ENCODE measurements around the gene PRKACB.
A peak's percentile ranks its signal among the peaks of the same experiment; 100 is the strongest.

PRKACB gene

DNA sequence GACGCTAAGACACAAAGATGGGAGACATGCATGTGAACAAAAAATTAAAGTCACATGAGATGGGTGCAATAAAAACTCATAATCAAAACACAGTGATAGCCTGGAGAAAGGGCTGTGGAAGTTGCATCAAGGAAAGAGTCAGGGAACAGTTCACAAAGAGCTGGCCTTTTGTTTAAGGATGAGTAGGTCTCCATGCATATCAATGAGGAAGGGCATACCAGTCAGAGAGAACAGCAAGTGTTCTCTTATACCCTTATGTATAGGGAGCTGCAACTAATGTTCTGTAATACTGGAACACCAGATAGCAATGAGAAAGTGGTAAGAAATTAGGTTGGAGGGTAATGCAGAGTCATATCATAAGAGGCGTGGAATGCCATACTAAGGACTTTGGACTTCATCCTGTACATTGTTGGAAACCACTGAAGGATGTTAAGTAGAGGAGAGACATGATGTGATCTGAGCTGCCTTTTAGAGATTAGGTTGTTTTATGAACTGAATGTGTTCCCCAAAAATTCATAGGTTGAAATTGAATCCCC lies 110.7 kb downstream of the PRKACB start:
- peaks cover 2% of the 10 kb centered on the region for H3K4me1 Mint-ChIP-seq
- H3K36me3 Mint-ChIP-seq: peaks cover 2% of the 10 kb centered on the region
- H3K9me3 Mint-ChIP-seq: peaks cover 8% of the 10 kb centered on the region
- no peak overlapping the region for H3K4me3 Mint-ChIP-seq
- no peaks in the 10 kb centered on the region for H3K27me3 Mint-ChIP-seq
- H3K27ac Mint-ChIP-seq: no peak overlapping the region
- DNase-seq (ENCODE audit: low spot score in 2 of 2) (no peak), ATAC-seq (ENCODE audit: low read depth) (no peak)

DNA sequence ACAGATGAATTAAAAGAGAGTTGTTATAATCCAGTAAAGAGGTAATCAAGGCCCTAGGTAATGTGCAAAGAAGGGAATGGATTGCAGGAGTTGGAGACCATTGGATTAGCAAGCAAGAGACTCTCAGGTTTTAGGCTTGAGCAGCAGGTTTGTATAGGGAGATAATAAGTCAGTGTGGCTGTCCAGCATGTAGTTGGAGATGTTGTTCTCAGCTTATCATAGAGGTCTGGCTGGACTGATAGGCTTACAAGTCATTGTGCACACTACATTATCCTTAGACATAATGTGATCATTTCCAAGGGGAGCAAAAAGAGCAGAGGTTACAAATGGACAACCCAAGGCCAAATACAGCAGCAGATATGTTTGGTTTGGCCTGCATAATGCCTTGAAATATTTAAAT lies 111.5 kb downstream of the PRKACB start:
- no peak for DNase-seq (ENCODE audit: low spot score in 2 of 2)
- peaks cover 2% of the 10 kb centered on the region for H3K4me1 Mint-ChIP-seq
- peaks cover 2% of the 10 kb centered on the region for H3K36me3 Mint-ChIP-seq
- no peak overlapping the region for H3K4me3 Mint-ChIP-seq
- no peaks in the 10 kb centered on the region for H3K27me3 Mint-ChIP-seq
- peaks cover 6% of the 10 kb centered on the region for H3K9me3 Mint-ChIP-seq
- ATAC-seq (ENCODE audit: low read depth): no peak
- no peak overlapping the region for H3K27ac Mint-ChIP-seq

DNA sequence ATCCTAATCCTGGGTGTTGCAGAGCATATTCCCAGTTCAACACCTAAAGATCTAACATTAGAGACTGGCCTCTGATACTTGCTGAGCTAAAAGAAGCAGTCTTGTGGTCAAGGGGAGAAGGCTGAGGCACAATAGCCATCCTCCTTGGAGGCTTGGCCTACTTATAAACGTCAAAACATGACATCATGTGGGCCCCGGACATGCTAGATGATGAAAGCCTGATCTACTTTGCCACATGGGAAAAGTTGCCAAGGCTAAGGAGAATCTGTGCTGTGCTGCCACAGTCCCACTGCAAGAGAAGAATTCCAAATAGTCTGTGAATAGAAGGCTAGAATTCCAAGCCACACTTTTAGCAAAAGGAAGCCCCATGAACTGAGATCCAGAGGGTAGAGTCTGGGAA lies 113.5 kb downstream of the PRKACB start:
- Mint-ChIP-seq H3K4me1 (peaks cover 2% of the 10 kb centered on the region), H3K36me3 (no peaks in the 10 kb centered on the region), H3K4me3 (no peak overlapping the region), H3K27me3 (no peaks in the 10 kb centered on the region), H3K27ac (no peak overlapping the region), H3K9me3 (no peaks in the 10 kb centered on the region)
- no peak for ATAC-seq (ENCODE audit: low read depth)
- no peak for DNase-seq (ENCODE audit: low spot score in 2 of 2)

DNA sequence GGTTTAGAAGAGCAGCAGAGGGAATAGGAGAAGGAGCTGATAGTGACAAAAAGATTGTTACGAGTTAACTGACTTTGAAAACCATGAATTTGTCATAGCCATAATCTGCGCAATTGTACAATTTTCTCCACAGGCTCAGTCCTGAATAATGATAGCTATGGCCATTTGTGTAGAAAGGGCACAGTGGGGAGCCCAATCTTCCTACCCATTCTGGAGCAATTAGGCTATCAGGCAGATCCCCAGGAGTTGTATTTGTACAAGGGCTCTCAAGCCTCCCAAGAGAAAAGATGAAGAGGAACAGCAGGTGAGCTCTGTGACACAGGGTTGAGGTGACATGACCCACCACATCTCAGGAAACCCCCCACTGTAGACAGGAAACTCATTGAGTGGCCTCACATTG lies 115.3 kb downstream of the PRKACB start:
- Mint-ChIP-seq H3K9me3 (no peaks in the 10 kb centered on the region), H3K4me1 (peaks cover 2% of the 10 kb centered on the region), H3K4me3 (no peak overlapping the region), H3K27me3 (no peaks in the 10 kb centered on the region), H3K36me3 (no peaks in the 10 kb centered on the region), H3K27ac (no peak overlapping the region)
- ATAC-seq (ENCODE audit: low read depth) (no peak), DNase-seq (ENCODE audit: low spot score in 2 of 2) (no peak)

DNA sequence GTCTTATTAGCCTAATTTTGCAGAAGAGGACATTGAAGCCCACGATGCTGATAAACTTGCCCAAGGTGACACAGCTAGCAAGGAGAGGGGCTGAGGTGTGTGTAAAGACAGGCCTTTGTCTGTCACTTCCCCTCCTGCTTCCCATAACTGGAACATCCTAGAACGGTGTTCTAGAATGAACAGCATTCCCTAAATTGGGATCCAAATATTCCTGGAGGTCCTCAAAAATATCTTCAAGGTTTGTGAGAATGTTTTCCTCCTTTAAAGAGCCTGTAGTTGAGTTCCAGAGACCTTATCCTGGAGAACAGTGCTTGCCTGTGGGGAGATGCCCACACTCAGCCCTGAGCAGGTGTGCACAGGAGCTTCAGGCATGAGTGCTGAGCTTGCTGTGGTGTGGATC lies 115.9 kb downstream of the PRKACB start:
- Mint-ChIP-seq H3K27me3 (no peaks in the 10 kb centered on the region), H3K36me3 (no peaks in the 10 kb centered on the region), H3K27ac (no peak overlapping the region), H3K9me3 (no peaks in the 10 kb centered on the region), H3K4me1 (peaks cover 2% of the 10 kb centered on the region), H3K4me3 (no peak overlapping the region)
- DNase-seq (ENCODE audit: low spot score in 2 of 2) (no peak), ATAC-seq (ENCODE audit: low read depth) (no peak)

DNA sequence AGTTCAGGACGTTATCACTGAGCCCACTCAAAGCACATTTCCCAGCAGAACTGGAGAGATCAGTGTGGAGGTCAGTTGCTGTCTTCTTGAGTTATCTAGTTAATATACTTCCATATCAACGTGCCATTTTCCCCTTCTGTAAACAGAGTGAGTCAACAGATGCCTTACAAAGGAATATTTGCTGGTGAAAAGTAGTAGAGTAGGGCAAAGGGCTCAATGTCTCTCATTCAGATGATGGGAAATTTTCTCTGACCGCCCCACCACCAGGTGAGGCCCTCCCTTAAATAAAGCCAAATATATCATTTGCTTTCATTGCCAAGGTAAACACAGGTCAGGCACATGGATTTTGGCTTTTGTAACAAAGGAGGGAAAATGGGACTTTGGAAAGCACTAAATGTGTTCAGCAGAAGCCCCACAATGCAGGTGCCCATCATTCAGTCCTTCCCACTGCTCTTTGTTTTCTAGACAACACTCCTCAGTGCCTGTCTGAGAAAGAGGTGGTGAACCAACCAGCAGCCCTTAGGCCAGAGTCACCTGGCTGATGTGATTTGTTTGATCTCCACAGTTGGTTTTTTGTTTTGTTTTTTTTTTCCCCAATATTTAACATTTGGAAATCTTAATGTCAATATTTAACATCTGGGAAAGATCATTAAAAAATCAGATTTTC lies 116.9 kb downstream of the PRKACB start:
- Mint-ChIP-seq H3K4me1 (peaks cover 2% of the 10 kb centered on the region), H3K4me3 (no peak overlapping the region), H3K36me3 (no peaks in the 10 kb centered on the region), H3K27ac (no peak overlapping the region), H3K27me3 (no peaks in the 10 kb centered on the region), H3K9me3 (no peaks in the 10 kb centered on the region)
- ATAC-seq (ENCODE audit: low read depth) (no peak), DNase-seq (ENCODE audit: low spot score in 2 of 2) (no peak)

DNA sequence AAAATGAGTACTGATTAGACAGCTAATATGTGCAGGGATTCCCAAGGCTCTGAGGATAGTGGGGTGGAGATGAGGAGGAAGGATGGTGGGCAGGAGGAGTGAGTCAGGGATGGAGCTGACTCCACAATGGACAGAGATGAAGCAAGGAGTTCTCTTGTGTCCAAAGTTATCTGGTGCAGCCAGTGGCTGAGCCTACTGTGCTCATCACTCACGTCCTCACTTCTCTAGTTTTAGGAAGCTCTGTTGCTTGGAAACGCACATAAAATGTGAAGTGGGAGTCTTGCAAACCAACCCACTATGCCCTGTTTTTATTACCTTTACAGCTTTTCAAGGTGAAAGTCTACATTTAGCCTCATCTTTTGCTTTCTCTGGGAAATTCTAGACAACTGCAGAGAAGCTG lies 120.9 kb downstream of the PRKACB start:
- no peak overlapping the region for H3K4me3 Mint-ChIP-seq
- H3K36me3 Mint-ChIP-seq: no peaks in the 10 kb centered on the region
- peaks cover 4% of the 10 kb centered on the region for H3K4me1 Mint-ChIP-seq
- no peak overlapping the region for H3K27ac Mint-ChIP-seq
- no peak for DNase-seq (ENCODE audit: low spot score in 2 of 2)
- H3K9me3 Mint-ChIP-seq: no peaks in the 10 kb centered on the region
- ATAC-seq (ENCODE audit: low read depth): no peak
- no peaks in the 10 kb centered on the region for H3K27me3 Mint-ChIP-seq

DNA sequence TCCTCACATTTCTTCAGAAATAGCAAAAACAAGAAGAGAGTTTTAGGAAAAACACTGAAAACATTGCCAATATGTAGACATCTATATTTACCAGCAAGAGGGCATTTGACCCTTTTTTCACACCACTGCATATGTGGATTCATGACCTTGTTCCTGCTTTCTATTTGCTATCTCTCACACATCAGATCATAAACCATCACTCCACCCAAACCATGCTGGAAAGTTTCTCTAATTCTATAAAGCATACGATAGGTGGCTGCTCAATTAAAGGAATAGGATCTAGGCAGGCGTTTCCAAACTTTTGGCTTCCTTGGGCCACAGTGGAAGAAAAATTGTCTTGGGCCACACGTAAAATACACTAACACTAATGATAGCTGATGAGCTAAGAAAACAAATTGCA lies 121.8 kb downstream of the PRKACB start:
- Mint-ChIP-seq H3K4me3 (no peak overlapping the region), H3K4me1 (peaks cover 7% of the 10 kb centered on the region), H3K27me3 (no peaks in the 10 kb centered on the region), H3K9me3 (no peaks in the 10 kb centered on the region), H3K36me3 (no peaks in the 10 kb centered on the region), H3K27ac (no peak overlapping the region)
- ATAC-seq (ENCODE audit: low read depth) (no peak), DNase-seq (ENCODE audit: low spot score in 2 of 2) (no peak)

DNA sequence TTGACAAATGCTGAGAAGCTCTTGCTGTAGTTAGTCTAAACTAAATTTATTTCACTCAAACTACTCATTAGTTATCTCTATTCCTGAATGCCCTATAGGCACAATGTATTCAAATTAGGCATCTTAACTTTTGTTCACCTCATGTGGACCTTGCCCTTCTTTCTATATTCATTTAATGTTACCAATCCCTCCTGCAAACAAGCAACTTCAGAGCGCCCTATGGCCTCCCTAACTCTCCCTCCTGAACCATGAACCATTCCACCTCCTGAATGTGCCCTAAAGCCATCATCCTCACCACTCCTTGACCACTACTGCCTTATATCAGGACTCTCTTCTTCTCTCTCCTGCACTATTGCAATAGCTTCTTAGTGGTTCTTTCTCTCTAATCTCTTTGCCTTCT lies 122.7 kb downstream of the PRKACB start:
- no peak for DNase-seq (ENCODE audit: low spot score in 2 of 2)
- ATAC-seq (ENCODE audit: low read depth): no peak
- Mint-ChIP-seq H3K36me3 (no peaks in the 10 kb centered on the region), H3K4me1 (peaks cover 16% of the 10 kb centered on the region), H3K4me3 (no peak overlapping the region), H3K9me3 (no peaks in the 10 kb centered on the region), H3K27me3 (no peaks in the 10 kb centered on the region), H3K27ac (no peak overlapping the region)

DNA sequence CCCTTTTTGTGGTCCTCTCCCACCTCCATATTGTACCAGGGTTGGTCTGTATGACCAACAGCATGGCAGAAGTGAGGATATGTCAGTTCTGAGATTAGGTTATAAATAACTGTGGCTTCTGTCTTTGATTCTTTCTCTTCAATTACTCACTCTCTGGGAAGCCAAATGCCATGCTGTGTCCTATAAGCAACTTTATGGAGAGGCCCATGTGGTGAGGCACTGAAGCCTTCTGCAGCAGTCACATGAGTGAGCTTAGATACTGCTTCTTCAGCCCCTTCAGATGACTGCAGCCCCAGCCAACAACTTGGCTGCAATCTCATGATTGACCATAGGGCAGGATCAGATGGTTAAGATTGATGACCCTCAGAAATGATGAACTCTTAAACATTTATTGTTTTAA lies 123.4 kb downstream of the PRKACB start:
- Mint-ChIP-seq H3K27me3 (no peaks in the 10 kb centered on the region), H3K4me1 (peaks cover 20% of the 10 kb centered on the region), H3K4me3 (no peak overlapping the region), H3K27ac (no peak overlapping the region), H3K36me3 (no peaks in the 10 kb centered on the region), H3K9me3 (no peaks in the 10 kb centered on the region)
- DNase-seq (ENCODE audit: low spot score in 2 of 2): no peak
- no peak for ATAC-seq (ENCODE audit: low read depth)

DNA sequence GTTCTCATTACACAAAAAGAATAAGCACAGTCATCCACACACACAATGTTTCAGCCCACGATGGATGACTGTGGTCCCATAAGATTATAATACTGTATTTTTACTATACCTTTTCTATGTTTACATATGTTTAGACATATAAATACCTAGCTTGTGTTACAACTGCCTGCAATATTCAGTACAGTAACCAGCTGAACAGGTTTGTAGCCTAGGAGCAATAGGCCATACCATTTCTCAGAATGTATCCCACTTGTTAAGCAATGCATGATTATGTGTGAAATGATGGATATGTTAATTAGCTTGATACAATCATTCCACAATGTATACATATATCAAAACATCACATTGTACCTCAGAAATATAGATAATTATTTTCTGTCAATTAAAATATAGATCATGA lies 124.3 kb downstream of the PRKACB start:
- peaks cover 26% of the 10 kb centered on the region for H3K4me1 Mint-ChIP-seq
- H3K27ac Mint-ChIP-seq: no peak overlapping the region
- no peaks in the 10 kb centered on the region for H3K9me3 Mint-ChIP-seq
- H3K27me3 Mint-ChIP-seq: no peaks in the 10 kb centered on the region
- no peak for ATAC-seq (ENCODE audit: low read depth)
- H3K4me3 Mint-ChIP-seq: no peak overlapping the region
- no peaks in the 10 kb centered on the region for H3K36me3 Mint-ChIP-seq
- no peak for DNase-seq (ENCODE audit: low spot score in 2 of 2)

DNA sequence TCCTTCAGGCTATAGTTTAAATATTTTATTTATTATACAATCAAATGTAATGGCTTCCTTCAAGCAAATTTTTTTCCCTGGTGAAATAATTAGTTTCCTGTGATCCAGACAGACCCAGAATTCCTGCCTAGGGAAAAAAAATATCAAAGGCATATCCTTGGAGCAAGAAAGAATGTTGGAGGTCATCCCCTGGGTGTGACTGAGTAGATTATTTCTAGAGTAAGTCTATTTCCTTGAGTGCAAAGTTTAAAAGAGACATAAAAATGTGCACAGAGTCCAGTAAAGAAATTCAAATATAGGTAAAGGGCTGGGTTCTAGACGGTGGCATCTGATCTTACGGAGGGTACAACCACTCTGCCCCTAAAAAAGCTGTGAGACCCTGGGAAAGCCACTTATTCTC lies 125.2 kb downstream of the PRKACB start:
- no peak overlapping the region for H3K27ac Mint-ChIP-seq
- H3K27me3 Mint-ChIP-seq: no peaks in the 10 kb centered on the region
- ATAC-seq (ENCODE audit: low read depth) (no peak), DNase-seq (ENCODE audit: low spot score in 2 of 2) (no peak)
- no peak overlapping the region for H3K4me3 Mint-ChIP-seq
- peaks cover 28% of the 10 kb centered on the region for H3K4me1 Mint-ChIP-seq
- no peaks in the 10 kb centered on the region for H3K36me3 Mint-ChIP-seq
- H3K9me3 Mint-ChIP-seq: no peaks in the 10 kb centered on the region

DNA sequence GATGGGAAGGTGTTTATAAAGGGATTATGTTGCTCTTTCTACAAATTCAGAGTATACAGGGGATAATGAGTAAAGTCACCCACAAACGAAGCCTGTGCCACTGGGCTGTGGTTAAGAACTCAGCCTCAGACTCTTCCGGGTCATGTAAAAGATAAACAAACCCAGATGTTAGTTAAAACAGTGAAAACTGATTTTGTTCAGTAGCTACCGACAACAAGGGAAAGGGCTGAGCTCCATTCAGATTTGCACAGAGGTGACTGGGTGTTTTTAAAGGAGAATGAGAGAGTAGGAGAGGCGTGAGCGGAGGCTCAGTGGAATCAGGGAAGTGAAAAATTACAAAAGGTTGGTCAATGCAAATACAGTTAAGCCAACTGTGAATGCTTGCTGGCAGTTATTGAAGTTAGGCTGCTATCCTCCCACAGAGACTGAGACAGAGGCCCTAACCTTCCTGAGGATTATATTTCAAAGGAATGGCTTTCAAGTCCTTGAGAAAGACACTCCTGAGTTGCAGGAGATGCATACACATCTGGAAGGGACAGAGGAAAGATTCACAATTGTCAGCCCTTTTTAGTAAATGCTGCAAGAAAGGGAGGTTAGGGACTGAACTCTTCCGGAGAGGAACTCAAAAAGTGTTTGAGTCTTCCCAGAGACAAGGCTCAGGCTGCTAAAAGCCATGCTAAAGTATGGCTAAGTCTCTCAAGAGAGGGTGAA lies 127.5 kb downstream of the PRKACB start:
- Mint-ChIP-seq H3K4me3 (peak overlapping the region; percentile 71), H3K36me3 (no peaks in the 10 kb centered on the region), H3K4me1 (peaks cover 28% of the 10 kb centered on the region), H3K9me3 (no peaks in the 10 kb centered on the region), H3K27me3 (no peaks in the 10 kb centered on the region), H3K27ac (peak overlapping the region; percentile 87)
- DNase-seq (ENCODE audit: low spot score in 2 of 2): peak in 1 of 2 donors; percentile 18
- ATAC-seq (ENCODE audit: low read depth): peak; percentile 94

DNA sequence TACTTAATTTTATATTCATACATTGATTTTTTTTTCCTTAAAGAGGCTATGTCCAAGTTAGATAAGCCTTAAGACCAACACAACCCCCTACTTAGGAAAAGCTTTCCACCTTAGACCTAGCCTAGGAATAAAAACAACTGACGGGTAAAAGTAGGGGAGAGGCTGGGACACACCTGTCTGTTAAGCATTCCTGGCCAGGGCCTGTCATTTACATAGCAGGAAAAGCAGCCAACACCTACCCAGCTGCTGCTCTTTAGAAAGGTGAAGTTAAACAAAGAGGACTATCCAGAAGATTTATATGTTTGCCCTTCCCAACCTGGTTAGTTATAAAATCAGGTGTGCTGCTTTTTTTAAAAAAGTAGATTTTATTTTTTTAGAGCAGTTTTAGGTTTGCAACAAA lies 128.3 kb downstream of the PRKACB start:
- ATAC-seq (ENCODE audit: low read depth): no peak
- H3K4me3 Mint-ChIP-seq: peak overlapping the region; percentile 64
- H3K27me3 Mint-ChIP-seq: no peaks in the 10 kb centered on the region
- no peaks in the 10 kb centered on the region for H3K36me3 Mint-ChIP-seq
- H3K4me1 Mint-ChIP-seq: peaks cover 26% of the 10 kb centered on the region
- H3K9me3 Mint-ChIP-seq: no peaks in the 10 kb centered on the region
- no peak for DNase-seq (ENCODE audit: low spot score in 2 of 2)
- peak overlapping the region; percentile 87 for H3K27ac Mint-ChIP-seq
